NCI-H1105 treated with DMSO at 0.1 percent for 48 hours (cell line): ENCODE data around the gene ADGRF5.

Experiments
- DNase-seq: peaks from one replicate; lab custom pipeline; 2025; lab: John Stamatoyannopoulos, UW

The ADGRF5 gene

DNA sequence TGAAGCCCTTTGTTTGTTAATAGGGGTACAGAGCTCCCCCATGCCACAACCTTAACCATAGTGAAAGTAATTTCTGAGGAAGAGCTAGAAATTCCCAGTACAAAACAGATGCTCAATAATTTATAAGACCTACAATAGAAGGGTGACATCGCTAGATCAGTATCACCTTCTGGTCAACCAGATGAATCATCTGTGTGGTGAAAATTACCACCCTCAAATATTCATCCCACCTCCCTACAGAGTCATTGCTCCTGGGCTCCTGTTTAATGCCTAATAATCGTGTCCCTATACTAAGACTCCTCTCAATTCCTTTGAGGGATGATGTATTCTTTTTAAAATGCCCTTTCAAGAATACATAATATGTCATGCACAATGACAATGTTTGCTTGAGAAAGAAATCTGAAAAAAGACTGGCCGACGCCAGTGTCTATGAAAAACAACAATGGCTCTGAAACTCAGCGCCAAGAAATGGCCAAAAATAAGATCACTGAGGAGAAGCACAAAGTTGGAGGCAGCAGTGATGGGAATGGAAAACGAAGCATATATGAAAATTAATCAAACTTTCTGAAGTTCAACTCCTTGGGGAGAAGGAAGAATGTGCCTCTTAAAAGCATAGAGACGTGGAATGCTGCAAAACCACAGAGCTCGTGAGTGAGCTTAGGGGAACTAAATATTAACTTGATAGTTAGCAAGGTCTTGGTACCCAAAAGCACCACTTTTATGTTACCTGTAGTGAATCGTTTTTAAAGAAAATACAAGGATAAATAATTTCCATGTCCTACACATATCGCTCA, 11.0 kb upstream of the ADGRF5 start:
- no peak for DNase-seq

DNA sequence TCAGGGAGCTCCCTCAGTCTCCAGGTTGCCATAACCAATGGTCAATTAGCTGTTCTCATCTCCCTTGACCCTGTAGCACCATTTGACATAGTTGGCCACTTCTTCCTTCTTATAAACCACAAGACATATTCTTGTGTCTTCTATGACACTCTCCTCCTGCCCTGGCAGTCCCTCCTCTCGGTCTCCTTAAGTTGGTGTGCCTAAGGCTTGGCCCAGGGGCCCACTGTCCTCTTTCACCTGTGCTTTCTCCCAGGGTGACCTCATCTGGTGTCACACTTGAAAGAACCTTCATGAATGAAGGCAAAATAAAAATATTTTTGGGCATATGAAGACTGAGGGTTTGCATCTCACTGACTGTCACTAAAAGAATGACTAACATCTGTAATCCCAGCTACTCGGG, 9.7 kb upstream of the ADGRF5 start:
- no peak for DNase-seq

- DNase-seq, result no peak
These were observed 8.6 kb upstream of the ADGRF5 start for GRCh38 chr6:46930331-46930730.

DNA sequence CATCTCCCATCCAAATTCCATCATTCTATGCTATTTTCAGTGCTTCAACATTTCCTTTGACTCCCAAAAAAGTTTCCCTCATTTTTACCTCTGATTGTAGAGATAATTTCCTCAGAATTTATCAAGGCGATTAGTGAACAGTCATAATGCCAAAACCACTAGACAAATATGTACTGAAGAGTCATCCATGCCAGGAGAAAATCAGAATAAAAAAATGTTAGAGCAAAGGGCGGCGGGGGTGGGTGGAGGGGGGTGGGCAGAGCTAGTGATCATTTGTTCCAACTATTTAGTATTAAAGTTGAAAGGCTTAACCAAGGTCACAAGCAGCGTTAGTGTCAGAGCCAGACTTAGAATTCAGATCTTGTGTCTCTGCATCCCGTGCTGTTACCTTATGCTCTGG, 5.3 kb upstream of the ADGRF5 start:
- no peak for DNase-seq

GRCh38 chr6:46926481-46926880, 4.7 kb upstream of the ADGRF5 start:
- no peak for DNase-seq

- DNase-seq, result no peak
These were observed 4.0 kb upstream of the ADGRF5 start for GRCh38 chr6:46925563-46926253.

GRCh38 chr6:46923476-46923875, 1.7 kb upstream of the ADGRF5 start:
- DNase-seq, result no peak

- no peak for DNase-seq
These were observed 679 bp downstream of the ADGRF5 start for GRCh38 chr6:46921059-46921458.

DNA sequence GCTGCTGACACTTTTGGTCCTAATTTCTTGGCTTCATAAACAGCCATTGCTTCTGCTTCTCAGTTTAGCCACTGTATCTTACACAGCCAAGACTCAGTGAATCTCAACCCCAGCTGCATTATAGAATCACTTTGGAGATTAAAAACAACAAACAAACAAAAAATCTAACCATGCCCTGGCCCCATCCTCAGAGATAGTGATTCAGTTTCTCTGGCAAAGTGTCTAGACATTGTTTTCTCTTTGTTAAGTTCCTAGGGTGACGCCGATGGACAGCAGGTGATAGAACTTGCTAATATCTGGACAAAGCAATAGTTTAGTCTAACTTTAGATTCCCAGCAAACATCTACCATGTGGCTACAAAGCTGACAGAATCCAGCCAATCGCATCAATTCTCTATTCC, 2.9 kb downstream of the ADGRF5 start:
- DNase-seq, result no peak

DNA sequence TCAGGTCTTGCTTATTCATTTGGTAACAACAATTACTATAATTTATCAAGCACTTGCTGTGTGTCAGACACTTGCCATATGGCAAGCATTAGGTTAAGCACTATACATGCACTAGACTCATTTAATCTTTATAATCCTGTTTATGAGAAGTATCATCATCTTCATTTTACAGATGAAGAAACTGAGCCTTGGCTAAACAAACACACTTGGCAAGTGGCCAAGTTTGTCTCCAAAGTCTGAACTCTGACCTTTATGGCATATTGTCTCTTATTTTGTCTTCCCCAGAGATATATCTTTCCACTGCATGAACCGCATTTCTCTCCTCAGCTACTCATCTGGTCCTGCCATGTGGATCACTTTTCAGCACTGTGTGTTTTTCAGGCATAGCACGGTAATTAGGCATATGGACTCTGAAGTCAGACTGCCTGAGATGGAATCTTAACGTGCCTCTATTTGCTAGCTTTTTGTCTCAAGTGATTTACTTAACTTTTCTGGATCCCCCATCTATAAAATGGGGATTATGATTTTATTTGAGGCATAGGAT, 4.7 kb downstream of the ADGRF5 start:
- no peak for DNase-seq

- no peak for DNase-seq
These were observed 5.9 kb downstream of the ADGRF5 start for GRCh38 chr6:46915866-46916265.

- DNase-seq, result no peak
These were observed 6.4 kb downstream of the ADGRF5 start for GRCh38 chr6:46915380-46915779.

DNA sequence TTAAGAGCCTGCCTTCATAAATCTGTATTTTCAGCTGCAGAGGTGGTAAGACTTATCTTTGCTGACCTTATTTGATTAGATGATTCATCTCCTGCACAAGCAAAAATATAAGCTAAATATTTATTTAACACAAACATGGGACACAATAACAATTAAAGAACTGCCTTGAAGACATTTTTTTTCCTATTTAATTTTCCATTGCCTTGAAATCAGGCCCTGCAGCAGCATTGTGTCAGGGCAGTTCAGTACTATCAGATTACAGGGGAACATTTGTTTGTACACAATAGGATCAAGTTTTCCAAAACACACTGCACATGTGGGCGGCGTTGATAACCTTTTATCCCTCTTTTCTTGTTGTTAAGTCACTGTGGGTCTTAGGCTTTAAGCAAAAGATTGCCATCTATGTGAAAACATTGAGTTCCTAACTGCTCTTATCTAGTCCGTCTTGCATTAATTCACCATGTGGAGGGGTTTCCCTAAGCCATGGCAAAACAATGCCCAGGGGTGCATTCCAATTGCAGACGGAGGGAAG, 7.4 kb downstream of the ADGRF5 start:
- DNase-seq, result no peak

- DNase-seq, result no peak
These were observed 12.4 kb downstream of the ADGRF5 start for GRCh38 chr6:46909371-46909770.

GRCh38 chr6:46906776-46907175, 15.0 kb downstream of the ADGRF5 start:
- DNase-seq, result no peak

DNA sequence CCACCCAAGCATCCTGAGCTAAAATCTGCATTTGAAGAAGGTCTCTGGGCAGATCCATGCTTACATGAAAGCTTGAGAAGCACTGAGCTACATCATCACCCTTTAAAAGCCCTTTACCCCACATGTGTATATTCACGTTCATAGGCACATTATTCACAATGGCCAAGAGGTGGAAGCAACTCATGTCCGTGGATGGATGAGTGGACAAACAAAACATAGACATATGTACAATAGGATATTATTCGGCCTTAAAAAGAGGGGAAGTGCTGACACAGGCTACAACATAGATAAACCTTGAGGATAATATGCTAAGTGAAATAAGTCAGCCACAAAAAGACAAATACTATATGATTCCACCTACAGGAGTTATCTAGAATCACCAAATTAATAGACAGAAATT, 17.6 kb downstream of the ADGRF5 start:
- DNase-seq, result no peak

GRCh38 chr6:46903175-46903574, 18.6 kb downstream of the ADGRF5 start:
- no peak for DNase-seq

DNA sequence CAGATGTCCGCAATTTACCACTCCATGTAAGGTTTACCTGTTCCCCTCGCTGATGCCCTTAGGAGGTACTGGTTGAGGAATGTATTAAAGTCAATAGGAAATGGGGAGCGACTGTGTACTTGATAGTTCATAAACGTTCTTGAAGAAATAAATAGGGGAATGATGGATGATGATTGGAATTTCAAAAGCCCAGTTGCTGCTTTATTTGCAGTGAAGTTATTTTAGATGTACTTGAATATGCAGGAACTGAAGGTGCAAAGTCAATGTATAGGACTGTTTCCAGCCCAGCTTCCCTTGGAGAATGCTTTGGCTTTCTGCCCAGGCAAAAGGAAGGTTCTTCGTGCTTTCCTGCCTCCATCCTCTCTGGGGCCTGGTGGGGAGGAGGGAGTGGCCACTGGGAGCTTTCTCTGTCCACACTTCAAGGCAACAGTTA, 19.8 kb downstream of the ADGRF5 start:
- DNase-seq, result no peak

DNA sequence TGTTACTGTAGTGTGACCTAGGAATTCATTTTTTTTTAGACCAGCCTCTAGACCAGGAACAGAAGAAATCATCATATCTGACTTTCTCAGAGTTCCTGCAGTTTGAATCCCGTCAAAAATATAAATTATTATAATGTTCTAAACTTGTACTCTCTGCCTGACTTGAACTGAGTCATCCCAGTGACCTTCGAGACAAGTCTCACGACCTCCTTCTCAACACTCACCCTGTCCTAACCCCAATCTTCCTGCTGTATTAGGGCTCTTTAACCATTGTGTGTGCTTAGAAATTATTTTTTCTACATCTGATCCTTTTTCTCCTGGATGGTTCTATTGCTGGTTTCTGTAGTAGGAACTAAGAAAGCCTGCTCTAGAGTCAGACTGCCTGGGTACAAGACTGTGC, 21.5 kb downstream of the ADGRF5 start:
- DNase-seq, result no peak

GRCh38 chr6:46899659-46900058, 22.1 kb downstream of the ADGRF5 start:
- DNase-seq, result no peak

- no peak for DNase-seq
These were observed 23.7 kb downstream of the ADGRF5 start for GRCh38 chr6:46898006-46898405.

DNA sequence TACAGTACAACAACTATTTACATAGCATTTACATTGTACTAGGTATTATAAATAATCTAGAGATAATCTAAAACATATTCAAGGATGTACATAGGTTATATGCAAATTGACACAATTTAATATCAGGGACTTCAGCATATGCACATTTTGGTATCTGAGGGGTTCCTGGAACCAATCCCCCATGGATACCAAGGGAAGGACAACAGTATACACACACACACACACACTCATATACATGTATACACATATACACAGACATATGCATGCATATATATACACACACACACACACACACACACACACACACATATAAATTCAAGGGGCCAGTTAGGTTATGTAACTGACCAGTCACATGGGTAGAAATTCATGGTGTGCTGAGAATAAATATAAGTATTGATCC, 24.9 kb downstream of the ADGRF5 start:
- DNase-seq, result no peak

- DNase-seq, result no peak
These were observed 25.8 kb downstream of the ADGRF5 start for GRCh38 chr6:46895930-46896329.
